ENCODE measurements around the gene EMILIN2. TPM values are rescaled to one million over a fixed set of nuclear protein-coding genes. Genes with fewer than 3 reads are reported as not detected.

Gene EMILIN2
- total and polyA plus RNA-seq, 9 of the 15 experiments (the other 6 are each of a cell fraction or from before 2014, with no cell fraction given): 0.01 to 0.40 (median 0.19) TPM

DNA sequence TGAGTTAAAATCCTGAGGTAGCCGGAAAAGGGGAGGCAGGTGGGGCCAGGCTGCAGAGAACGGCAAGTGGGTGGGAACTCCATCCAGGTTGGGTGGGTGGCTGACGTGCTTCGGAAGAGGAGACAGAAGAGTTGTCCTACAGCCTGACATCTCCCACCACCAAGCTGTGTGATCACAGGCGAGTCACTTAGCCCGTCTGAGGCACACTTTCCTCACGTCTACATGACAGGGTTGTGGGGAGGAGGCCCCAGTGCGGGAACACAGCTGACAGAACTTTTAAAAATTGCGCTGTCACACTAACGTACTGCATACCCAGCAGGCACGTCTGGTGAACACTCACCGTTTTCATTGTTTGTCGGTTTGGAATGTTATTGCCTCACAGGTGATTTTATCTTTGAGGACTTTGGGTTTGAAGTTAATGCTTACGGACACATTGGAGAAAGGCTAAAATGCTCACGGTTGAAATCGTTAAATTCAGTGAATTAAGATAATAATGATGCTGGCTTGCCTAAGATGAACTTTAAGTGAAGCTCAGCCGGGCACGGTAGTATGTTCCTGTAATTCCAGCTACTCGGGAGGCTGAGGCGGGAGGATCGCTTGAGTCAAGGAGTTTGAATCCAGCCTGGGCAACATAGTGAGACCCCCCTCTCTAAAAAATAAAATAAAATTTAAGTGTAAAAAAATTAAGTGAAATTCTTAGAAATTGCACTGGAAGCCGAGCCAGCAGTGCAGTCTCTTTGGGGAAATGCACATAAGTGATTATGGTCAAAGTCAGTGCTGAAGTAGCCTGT, 8.9 kb downstream of the EMILIN2 start (continued):
- TF ChIP-seq ATF7 (IDR thresholded peaks at IDR 0.05) (no peak), POLR2A (conservative IDR thresholded peaks at IDR 0.05) (no peak), SPI1 (IDR thresholded peaks at IDR 0.05; ENCODE audit: borderline replicate concordance, low read depth, low read length) (no peak), POLR3G (IDR thresholded peaks at IDR 0.05; ENCODE audit: extremely low read depth, insufficient read length, insufficient replicate concordance) (no peak), SMARCA4 (IDR thresholded peaks at IDR 0.05) (peak; percentile 45; the same call in 1 of the 2 replicates), ZNF121 (CRISPR knock-in tag; conservative IDR thresholded peaks at IDR 0.05) (peak; percentile 67), CBFA2T3 (IDR thresholded peaks at IDR 0.05) (0 out of 2 replicates have a peak, but pooled peaks have one; percentile 28), BMI1 (IDR thresholded peaks at IDR 0.05; ENCODE audit: low read length) (no peak), MCM5 (IDR thresholded peaks at IDR 0.05; ENCODE audit: low read depth) (no peak), SOX6 (IDR thresholded peaks at IDR 0.05) (peak; percentile 67; the same call in 1 of the 2 replicates)
- TF ChIP-seq, protein P1, sequence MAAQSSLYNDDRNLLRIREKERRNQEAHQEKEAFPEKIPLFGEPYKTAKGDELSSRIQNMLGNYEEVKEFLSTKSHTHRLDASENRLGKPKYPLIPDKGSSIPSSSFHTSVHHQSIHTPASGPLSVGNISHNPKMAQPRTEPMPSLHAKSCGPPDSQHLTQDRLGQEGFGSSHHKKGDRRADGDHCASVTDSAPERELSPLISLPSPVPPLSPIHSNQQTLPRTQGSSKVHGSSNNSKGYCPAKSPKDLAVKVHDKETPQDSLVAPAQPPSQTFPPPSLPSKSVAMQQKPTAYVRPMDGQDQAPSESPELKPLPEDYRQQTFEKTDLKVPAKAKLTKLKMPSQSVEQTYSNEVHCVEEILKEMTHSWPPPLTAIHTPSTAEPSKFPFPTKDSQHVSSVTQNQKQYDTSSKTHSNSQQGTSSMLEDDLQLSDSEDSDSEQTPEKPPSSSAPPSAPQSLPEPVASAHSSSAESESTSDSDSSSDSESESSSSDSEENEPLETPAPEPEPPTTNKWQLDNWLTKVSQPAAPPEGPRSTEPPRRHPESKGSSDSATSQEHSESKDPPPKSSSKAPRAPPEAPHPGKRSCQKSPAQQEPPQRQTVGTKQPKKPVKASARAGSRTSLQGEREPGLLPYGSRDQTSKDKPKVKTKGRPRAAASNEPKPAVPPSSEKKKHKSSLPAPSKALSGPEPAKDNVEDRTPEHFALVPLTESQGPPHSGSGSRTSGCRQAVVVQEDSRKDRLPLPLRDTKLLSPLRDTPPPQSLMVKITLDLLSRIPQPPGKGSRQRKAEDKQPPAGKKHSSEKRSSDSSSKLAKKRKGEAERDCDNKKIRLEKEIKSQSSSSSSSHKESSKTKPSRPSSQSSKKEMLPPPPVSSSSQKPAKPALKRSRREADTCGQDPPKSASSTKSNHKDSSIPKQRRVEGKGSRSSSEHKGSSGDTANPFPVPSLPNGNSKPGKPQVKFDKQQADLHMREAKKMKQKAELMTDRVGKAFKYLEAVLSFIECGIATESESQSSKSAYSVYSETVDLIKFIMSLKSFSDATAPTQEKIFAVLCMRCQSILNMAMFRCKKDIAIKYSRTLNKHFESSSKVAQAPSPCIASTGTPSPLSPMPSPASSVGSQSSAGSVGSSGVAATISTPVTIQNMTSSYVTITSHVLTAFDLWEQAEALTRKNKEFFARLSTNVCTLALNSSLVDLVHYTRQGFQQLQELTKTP (IDR thresholded peaks at IDR 0.05; ENCODE audit: low read depth in 1 of 2, partially characterized antibody in 2 of 2): peak in 1 of 2 experiments; percentile 20
- TF ChIP-seq, protein P2, sequence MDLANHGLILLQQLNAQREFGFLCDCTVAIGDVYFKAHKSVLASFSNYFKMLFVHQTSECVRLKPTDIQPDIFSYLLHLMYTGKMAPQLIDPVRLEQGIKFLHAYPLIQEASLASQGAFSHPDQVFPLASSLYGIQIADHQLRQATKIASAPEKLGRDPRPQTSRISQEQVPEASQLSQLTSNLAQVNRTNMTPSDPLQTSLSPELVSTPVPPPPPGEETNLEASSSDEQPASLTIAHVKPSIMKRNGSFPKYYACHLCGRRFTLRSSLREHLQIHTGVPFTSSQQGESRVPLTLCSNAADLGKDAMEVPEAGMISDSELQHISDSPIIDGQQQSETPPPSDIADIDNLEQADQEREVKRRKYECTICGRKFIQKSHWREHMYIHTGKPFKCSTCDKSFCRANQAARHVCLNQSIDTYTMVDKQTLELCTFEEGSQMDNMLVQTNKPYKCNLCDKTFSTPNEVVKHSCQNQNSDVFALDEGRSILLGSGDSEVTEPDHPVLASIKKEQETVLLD (IDR thresholded peaks at IDR 0.05): 0 out of 2 replicates have a peak, but pooled peaks have one; percentile 33
- TF ChIP-seq, protein P3, sequence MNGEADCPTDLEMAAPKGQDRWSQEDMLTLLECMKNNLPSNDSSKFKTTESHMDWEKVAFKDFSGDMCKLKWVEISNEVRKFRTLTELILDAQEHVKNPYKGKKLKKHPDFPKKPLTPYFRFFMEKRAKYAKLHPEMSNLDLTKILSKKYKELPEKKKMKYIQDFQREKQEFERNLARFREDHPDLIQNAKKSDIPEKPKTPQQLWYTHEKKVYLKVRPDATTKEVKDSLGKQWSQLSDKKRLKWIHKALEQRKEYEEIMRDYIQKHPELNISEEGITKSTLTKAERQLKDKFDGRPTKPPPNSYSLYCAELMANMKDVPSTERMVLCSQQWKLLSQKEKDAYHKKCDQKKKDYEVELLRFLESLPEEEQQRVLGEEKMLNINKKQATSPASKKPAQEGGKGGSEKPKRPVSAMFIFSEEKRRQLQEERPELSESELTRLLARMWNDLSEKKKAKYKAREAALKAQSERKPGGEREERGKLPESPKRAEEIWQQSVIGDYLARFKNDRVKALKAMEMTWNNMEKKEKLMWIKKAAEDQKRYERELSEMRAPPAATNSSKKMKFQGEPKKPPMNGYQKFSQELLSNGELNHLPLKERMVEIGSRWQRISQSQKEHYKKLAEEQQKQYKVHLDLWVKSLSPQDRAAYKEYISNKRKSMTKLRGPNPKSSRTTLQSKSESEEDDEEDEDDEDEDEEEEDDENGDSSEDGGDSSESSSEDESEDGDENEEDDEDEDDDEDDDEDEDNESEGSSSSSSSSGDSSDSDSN (IDR thresholded peaks at IDR 0.05; ENCODE audit: borderline replicate concordance in 1 of 2, low read depth in 2 of 2, low read length in 2 of 2): no peak
- TF ChIP-seq, protein P4, sequence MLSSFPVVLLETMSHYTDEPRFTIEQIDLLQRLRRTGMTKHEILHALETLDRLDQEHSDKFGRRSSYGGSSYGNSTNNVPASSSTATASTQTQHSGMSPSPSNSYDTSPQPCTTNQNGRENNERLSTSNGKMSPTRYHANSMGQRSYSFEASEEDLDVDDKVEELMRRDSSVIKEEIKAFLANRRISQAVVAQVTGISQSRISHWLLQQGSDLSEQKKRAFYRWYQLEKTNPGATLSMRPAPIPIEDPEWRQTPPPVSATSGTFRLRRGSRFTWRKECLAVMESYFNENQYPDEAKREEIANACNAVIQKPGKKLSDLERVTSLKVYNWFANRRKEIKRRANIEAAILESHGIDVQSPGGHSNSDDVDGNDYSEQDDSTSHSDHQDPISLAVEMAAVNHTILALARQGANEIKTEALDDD (IDR thresholded peaks at IDR 0.05): peak; percentile 3; the same call in 1 of the 2 replicates
- TF ChIP-seq, protein P5, sequence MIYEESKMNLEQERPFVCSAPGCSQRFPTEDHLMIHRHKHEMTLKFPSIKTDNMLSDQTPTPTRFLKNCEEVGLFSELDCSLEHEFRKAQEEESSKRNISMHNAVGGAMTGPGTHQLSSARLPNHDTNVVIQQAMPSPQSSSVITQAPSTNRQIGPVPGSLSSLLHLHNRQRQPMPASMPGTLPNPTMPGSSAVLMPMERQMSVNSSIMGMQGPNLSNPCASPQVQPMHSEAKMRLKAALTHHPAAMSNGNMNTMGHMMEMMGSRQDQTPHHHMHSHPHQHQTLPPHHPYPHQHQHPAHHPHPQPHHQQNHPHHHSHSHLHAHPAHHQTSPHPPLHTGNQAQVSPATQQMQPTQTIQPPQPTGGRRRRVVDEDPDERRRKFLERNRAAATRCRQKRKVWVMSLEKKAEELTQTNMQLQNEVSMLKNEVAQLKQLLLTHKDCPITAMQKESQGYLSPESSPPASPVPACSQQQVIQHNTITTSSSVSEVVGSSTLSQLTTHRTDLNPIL (CRISPR knock-in tag; IDR thresholded peaks at IDR 0.05): no peak
- TF ChIP-seq, protein P6, sequence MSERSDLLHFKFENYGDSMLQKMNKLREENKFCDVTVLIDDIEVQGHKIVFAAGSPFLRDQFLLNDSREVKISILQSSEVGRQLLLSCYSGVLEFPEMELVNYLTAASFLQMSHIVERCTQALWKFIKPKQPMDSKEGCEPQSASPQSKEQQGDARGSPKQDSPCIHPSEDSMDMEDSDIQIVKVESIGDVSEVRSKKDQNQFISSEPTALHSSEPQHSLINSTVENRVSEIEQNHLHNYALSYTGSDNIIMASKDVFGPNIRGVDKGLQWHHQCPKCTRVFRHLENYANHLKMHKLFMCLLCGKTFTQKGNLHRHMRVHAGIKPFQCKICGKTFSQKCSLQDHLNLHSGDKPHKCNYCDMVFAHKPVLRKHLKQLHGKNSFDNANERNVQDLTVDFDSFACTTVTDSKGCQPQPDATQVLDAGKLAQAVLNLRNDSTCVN (CRISPR knock-in tag; IDR thresholded peaks at IDR 0.05): no peak
